GM12865 (cell line): Measurements from ENCODE around the gene ATG10.
"Not testable (repeated sequence)": the region's sequence is repeated elsewhere in the genome, so short reads cannot be mapped to it uniquely, and the experiment has no call there.

Experiments used
- DNase-seq: peaks from one replicate; pipeline ENCODE4 v3.0.0; 2010; ENCODE audit warnings: low read depth
- H3K4me3 ChIP-seq: 2 replicates; pipeline ENCODE4 v1.5.1; 2011; ENCODE audit warnings: mild to moderate bottlenecking, low read depth, low read length, control low read depth
- TF ChIP-seq, protein P1 (sequence below): IDR thresholded peaks from 2 replicates; pipeline ENCODE4 v1.5.1; 2011; ENCODE audit warnings: low read length, control low read depth, low read depth, inconsistent platforms; ENCODE audit not compliant: insufficient read depth; ENCODE audit errors: missing control alignments

ATG10 gene

DNA sequence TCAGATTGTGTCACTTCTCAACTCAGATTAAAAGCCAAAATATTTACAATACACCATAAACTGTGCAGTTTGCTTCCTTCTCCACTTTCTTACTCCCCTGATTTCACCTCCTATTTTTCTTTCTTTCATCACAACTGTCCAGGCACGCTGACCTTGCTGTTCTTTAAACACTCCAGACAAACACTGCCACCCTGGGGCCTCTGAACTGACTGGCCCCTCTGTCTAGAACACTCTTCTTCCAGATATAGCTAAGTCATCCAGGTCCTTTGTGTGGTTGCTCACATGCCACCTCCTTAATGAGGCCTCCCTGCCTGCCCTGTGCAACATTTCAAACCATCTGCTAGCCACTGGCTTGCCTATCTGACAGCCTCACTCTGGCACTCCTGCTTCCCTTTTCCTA lies 46.6 kb downstream of the ATG10 start:
- TF ChIP-seq, protein P1, sequence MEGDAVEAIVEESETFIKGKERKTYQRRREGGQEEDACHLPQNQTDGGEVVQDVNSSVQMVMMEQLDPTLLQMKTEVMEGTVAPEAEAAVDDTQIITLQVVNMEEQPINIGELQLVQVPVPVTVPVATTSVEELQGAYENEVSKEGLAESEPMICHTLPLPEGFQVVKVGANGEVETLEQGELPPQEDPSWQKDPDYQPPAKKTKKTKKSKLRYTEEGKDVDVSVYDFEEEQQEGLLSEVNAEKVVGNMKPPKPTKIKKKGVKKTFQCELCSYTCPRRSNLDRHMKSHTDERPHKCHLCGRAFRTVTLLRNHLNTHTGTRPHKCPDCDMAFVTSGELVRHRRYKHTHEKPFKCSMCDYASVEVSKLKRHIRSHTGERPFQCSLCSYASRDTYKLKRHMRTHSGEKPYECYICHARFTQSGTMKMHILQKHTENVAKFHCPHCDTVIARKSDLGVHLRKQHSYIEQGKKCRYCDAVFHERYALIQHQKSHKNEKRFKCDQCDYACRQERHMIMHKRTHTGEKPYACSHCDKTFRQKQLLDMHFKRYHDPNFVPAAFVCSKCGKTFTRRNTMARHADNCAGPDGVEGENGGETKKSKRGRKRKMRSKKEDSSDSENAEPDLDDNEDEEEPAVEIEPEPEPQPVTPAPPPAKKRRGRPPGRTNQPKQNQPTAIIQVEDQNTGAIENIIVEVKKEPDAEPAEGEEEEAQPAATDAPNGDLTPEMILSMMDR, result no peak
- no peak for DNase-seq
- no peak overlapping the region for H3K4me3 ChIP-seq

DNA sequence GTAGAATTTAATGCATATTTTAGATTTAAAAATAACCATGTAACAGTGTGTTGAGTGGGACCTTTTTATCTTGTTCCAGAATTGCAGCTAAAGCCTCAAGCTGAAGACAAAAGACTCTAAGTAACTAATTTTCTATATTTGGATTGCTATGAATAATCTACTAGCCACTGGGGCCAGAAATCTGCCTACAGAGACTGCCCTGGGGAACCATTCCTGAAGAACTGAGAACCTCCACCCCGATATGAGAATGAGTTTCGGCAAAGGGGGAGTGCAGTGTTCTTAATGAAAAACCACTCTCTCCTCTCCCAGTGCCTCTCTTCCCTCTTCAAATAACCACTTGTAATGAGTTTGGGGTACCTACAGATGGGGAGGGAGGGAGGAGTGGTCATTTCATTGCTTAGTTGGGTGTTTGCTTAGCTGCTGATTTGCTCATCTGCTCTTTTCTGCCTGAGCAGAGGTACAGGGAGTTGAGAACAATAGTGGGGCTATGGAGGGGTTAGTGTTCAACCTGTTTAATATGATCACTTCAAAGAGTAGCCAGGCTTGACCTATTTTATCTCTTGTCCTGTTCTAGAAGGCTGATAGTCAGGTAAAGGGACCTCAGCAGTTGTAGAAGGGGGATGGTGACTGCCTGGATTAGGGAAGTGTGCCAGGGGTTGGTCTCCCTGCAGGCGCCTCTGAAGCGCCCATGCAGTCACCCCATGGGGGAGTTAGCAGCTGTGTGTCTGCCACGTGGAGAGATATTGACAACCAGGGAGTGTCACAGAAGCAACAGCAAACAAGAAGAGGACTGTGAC lies 47.7 kb downstream of the ATG10 start:
- TF ChIP-seq, protein P1, result no peak
- DNase-seq, result no peak

DNA sequence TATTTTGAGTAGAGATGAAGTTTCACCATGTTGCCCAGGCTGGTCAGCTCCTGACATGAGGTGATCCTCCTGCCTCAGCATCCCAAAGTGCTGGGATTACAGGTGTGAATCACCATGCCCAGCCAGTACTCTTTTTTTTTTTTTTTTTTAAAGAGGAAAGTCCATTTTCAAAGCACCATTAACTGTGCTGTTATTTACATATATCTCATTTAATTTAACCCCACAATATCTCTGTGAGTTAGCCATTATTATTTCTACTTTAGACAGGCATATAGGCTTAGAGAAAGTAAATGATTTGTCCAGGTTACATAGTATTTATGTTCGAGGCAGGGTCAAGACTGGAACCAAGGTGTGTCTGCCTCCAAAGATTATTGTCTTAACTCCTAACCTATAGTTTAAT lies 50.7 kb downstream of the ATG10 start:
- TF ChIP-seq, protein P1, result no peak

More for the DNA sequence above, 47.7 kb downstream of the ATG10 start:
- H3K4me3 ChIP-seq, result no peak overlapping the region

DNA sequence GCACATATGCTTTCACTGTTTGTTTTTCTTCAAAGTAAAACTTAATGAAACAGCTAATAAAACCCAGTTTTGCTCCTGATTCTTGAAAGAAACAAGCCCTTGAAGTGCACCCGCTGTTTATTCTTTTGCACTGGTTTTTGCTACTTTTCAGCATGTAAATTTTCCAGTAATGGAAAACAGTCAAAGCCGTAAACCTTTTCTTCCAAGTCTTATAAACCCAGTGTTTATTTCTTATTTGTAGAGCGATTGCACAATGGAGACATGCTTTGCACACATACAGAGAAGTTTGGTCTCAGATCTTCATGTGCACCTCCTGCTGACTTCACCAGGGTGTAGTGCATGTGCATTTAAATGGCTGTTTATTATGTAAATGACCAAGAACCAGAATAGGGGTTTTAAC lies 51.8 kb downstream of the ATG10 start:
- no peak for DNase-seq
- no peak overlapping the region for H3K4me3 ChIP-seq

More for the DNA sequence above, 50.7 kb downstream of the ATG10 start:
- DNase-seq, result no peak
- no peak overlapping the region for H3K4me3 ChIP-seq

DNA sequence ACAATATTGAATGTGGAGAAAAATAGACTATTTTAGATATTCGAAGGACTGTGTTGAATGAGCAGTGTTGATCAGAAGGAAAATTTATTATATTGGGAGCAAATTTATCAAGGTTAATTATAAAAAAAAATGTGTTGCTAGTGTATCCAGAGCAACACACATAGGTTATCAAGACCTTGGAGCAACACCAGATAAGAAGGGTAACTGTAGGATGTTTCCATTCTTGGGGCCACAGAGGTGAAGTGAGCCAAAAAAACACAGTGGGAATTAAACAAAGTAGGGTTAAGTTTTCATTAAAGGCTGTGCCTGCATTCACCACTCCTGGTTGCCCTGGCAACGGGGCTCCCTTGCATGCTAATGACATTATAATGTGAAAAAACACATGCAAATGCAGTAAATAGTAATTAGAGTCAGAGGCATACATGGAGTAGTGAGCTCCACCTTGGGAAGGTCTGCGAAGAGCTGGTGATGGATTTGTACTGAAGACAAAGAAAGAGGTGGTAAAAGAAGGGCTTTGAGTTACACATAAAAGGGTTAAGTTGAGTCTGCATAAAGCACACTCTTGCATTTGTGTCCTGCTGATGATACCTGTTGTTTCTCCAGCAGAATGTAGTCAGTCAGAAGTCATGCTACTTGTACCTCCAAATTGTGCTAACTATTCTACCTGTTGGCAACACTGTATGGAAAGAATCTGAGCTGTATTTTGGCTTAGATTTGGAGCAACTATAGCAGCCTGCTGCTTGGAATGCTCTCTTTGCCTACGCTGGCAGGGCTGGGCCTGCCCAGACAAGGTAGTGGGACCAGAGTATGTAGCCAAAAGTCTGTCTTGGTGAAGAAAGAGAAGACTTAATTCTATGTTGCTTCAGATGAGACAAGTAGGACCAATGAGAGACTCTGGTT lies 59.6 kb downstream of the ATG10 start:
- no peak for DNase-seq
- H3K4me3 ChIP-seq, result no peak overlapping the region
- TF ChIP-seq, protein P1, result no peak

More for the DNA sequence above, 51.8 kb downstream of the ATG10 start:
- TF ChIP-seq, protein P1, result no peak

DNA sequence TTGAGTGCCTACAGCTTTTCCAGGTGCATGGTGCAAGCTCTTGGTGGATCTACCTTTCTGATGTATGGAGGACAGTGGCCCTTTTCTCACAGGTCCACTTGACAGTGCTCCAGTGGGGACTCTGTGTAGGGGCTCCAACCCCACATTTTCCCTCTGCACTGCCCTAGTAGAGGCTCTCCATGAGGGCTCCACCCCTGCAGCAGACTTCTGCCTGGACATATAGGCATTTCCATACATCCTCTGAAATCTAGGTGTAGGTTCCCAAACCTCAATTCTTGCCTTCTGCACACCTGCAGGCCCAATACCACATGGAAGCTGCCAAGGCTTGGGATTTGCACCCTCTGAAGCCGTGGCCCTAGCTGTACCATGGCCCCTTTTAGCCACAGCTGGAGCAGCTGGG lies 71.1 kb downstream of the ATG10 start:
- H3K4me3 ChIP-seq, DNase-seq: not testable (repeated sequence)

DNA sequence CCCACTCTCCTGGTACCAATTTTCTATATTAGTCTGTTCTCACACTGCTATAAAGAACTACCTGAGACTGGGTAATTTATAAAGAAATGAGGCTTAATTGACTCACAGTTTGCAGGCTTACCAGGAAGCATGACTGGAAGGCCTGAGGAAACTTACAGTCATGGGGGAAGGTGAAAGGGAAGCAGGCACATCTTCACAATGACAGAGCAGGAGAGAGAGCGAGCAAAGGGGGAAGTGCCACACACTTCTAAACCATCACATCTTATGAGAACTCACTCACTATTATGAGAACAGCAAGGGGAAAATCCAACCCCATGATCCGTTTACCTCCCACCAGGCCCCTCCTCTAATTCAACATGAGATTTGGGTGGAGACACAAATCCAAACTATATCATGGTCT lies 72.2 kb downstream of the ATG10 start:
- no peak for DNase-seq
- no peak overlapping the region for H3K4me3 ChIP-seq
- TF ChIP-seq, protein P1, result no peak
